ENCODE measurements around the gene SPX.

SPX gene

GRCh38 chr12:21526053-21526452, at the start of gene SPX:
Gene SPX, plus strand, starts transcription at chr12:21526296. Its CDS starts 177 bp downstream, at chr12:21526473.
- no peak for DNase-seq (ENCODE audit: low read depth)

GRCh38 chr12:21476949-21477348, 49.1 kb upstream of the SPX start:
- peak; percentile 40 for DNase-seq (ENCODE audit: low read depth)

GRCh38 chr12:21478756-21479455, 47.2 kb upstream of the SPX start:
- no peak for DNase-seq (ENCODE audit: low read depth)

- no peak for DNase-seq (ENCODE audit: low read depth)
Observed at GRCh38 chr12:21483531-21483930, 42.6 kb upstream of the SPX start.

GRCh38 chr12:21485998-21486397, 40.1 kb upstream of the SPX start:
- DNase-seq (ENCODE audit: low read depth) = no peak

GRCh38 chr12:21499765-21500164, 26.3 kb upstream of the SPX start:
- DNase-seq (ENCODE audit: low read depth) = no peak

- no peak for DNase-seq (ENCODE audit: low read depth)
Observed at GRCh38 chr12:21500786-21501257, 25.3 kb upstream of the SPX start.

- DNase-seq (ENCODE audit: low read depth) = peak; percentile 98
Observed at GRCh38 chr12:21501258-21502163, 24.6 kb upstream of the SPX start, which contains the start of the genes GOLT1B and RECQL. Gene GOLT1B, plus strand, starts transcription at chr12:21501789. Its CDS starts 135 bp downstream, at chr12:21501924. Gene RECQL, minus strand, starts transcription at chr12:21501635. Its CDS starts 2,065 bp downstream, at chr12:21499570.

GRCh38 chr12:21502164-21502496, 24.0 kb upstream of the SPX start:
- no peak for DNase-seq (ENCODE audit: low read depth)

- no peak for DNase-seq (ENCODE audit: low read depth)
Observed at GRCh38 chr12:21502872-21503271, 23.2 kb upstream of the SPX start.

- no peak for DNase-seq (ENCODE audit: low read depth)
Observed at GRCh38 chr12:21505888-21506287, 20.2 kb upstream of the SPX start.

GRCh38 chr12:21507849-21508248, 18.2 kb upstream of the SPX start:
- no peak for DNase-seq (ENCODE audit: low read depth)

GRCh38 chr12:21509768-21510167, 16.3 kb upstream of the SPX start:
- no peak for DNase-seq (ENCODE audit: low read depth)

GRCh38 chr12:21516281-21516680, 9.8 kb upstream of the SPX start:
- DNase-seq (ENCODE audit: low read depth) = no peak

GRCh38 chr12:21518451-21518850, 7.6 kb upstream of the SPX start:
- DNase-seq (ENCODE audit: low read depth) = no peak

GRCh38 chr12:21521541-21521940, 4.6 kb upstream of the SPX start:
- DNase-seq (ENCODE audit: low read depth) = no peak

GRCh38 chr12:21523148-21523547, 2.9 kb upstream of the SPX start:
- no peak for DNase-seq (ENCODE audit: low read depth)

- DNase-seq (ENCODE audit: low read depth) = no peak
Observed at GRCh38 chr12:21526721-21527345, 737 bp downstream of the SPX start.

GRCh38 chr12:21527451-21528180, 1.5 kb downstream of the SPX start:
- no peak for DNase-seq (ENCODE audit: low read depth)

GRCh38 chr12:21528953-21529352, 2.9 kb downstream of the SPX start:
- no peak for DNase-seq (ENCODE audit: low read depth)

GRCh38 chr12:21529456-21529855, 3.4 kb downstream of the SPX start:
- no peak for DNase-seq (ENCODE audit: low read depth)
